ENCODE measurements around the gene KCNJ14. TPM values are rescaled to one million over a fixed set of nuclear protein-coding genes. Genes with fewer than 3 reads are reported as not detected.

The KCNJ14 gene
- total and polyA plus RNA-seq, 8 donors: 0.52 to 1.3 (median 1.1) TPM

DNA sequence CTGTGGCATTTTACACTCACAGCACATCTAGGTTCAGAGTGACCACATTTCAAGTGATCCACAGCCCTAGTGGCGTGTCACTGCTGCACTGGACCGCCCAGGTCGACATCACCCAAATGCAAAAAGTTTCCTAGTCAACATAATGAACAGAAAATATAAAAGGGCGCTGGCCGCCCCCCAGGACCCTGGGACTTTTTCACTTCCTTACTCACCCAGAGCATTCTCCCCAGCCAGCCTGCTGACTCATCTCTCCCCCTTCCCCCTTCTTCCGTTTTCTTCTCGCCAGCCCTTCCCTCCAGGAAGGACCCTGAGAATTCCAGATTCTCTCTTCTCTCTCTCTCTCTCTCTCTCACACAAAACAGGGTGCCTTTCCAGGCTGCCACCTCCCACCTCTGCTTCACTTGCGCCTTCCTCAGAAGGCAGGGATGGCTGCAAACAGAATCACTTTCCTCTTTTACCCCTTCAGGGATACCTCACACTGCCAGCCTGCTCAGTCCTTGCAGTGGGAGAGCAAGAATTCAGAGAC, 30.6 kb upstream of the KCNJ14 start:
- DNase-seq (peak in 2 of 4 donors; percentile 46 to 68), ATAC-seq (peak; percentile 81)
- H3K4me3 ChIP-seq: no peak overlapping the region
- H3K36me3 ChIP-seq: no peaks in the 10 kb centered on the region
- H3K9me3 ChIP-seq: no peaks in the 10 kb centered on the region
- intact Hi-C loops (cut with DNase I): no loop called here
- no peak overlapping the region for H3K27ac ChIP-seq
- no peak for TF ChIP-seq CTCF (IDR thresholded peaks at IDR 0.05)
- H3K27me3 ChIP-seq: no peaks in the 10 kb centered on the region
- H3K4me1 ChIP-seq: peaks cover 0 to 11% of the 10 kb centered on the region in 2 donors

GRCh38 chr19:48428670-48429069, 26.7 kb upstream of the KCNJ14 start:
- Histone ChIP-seq H3K4me3 (no peak overlapping the region), H3K4me1 (peaks cover 0 to 11% of the 10 kb centered on the region in 2 donors), H3K27me3 (no peaks in the 10 kb centered on the region), H3K9me3 (no peaks in the 10 kb centered on the region), H3K36me3 (no peaks in the 10 kb centered on the region), H3K27ac (no peak overlapping the region)
- no peak for DNase-seq
- no peak for TF ChIP-seq CTCF (IDR thresholded peaks at IDR 0.05)
- no peak for ATAC-seq
- intact Hi-C loops (cut with DNase I): no loop called here

DNA sequence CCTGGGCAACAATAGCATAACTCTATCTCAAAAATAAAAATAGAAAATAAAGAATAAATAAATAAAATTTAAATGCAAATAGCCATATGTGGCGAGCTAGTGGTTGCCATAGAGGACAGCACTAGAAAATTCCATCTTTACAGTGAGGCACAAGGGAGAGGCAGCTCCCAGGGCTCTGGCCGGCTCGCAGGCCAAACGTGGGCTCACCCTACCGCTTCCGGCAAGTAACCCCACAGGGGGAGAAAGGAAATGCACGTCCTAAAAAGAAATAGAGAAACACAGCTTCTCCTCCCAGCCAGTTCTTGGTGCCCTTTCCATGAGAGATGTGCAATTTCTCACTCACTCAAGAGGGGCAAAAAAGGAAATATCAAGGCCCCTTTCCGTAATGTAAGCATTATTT, 22.0 kb upstream of the KCNJ14 start:
- peak in 1 of 4 donors; percentile 32 for DNase-seq
- no peaks in the 10 kb centered on the region for H3K9me3 ChIP-seq
- no peak overlapping the region for H3K4me3 ChIP-seq
- H3K27me3 ChIP-seq: peaks cover 0 to 14% of the 10 kb centered on the region in 2 donors
- no peak for ATAC-seq
- no peak overlapping the region for H3K27ac ChIP-seq
- H3K36me3 ChIP-seq: no peaks in the 10 kb centered on the region
- no peaks in the 10 kb centered on the region for H3K4me1 ChIP-seq
- TF ChIP-seq CTCF (IDR thresholded peaks at IDR 0.05): no peak
- intact Hi-C loops (cut with DNase I): no loop called here

DNA sequence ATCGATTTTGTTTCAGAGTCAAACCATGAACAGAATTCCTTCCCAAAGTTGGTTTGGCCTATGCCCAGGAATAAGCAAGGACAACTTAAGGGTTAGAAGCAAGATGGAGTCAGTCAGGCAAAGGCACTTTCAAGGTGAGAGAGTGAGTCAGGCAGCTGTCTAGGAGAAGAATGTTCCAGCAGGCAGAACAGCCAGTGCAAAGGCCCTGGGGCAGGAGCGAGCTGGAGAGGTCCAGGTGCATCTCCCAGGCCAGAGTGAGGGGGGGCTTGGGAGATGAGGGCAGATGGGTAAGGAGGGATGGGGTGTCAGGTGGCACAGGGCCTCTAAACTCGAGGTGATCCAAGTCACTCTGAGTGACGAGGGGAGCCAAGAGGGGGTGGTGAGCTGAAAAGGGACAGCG, 18.8 kb upstream of the KCNJ14 start:
- Histone ChIP-seq H3K4me1 (no peaks in the 10 kb centered on the region), H3K27ac (no peak overlapping the region), H3K9me3 (no peaks in the 10 kb centered on the region), H3K36me3 (no peaks in the 10 kb centered on the region), H3K27me3 (peaks cover 0 to 31% of the 10 kb centered on the region in 2 donors), H3K4me3 (no peak overlapping the region)
- no peak for TF ChIP-seq CTCF (IDR thresholded peaks at IDR 0.05)
- intact Hi-C loops (cut with DNase I): no loop called here
- DNase-seq: peak in 1 of 4 donors; percentile 22
- ATAC-seq: no peak

- Histone ChIP-seq H3K36me3 (no peaks in the 10 kb centered on the region), H3K27me3 (peaks cover 11 to 62% of the 10 kb centered on the region in 2 donors), H3K4me3 (no peak overlapping the region), H3K4me1 (peaks cover 15 to 27% of the 10 kb centered on the region in 2 donors), H3K9me3 (no peaks in the 10 kb centered on the region), H3K27ac (no peak overlapping the region)
- intact Hi-C loops (cut with DNase I): no loop called here
- ATAC-seq (no peak), DNase-seq (peak in 1 of 4 donors; percentile 64)
- no peak for TF ChIP-seq CTCF (IDR thresholded peaks at IDR 0.05)
Measured at GRCh38 chr19:48441360-48442050, 13.9 kb upstream of the KCNJ14 start.

Measured in left lung (tissue), 10 donors.